ENCODE results near the gene TEX12.
A peak's percentile ranks its signal among the peaks of the same experiment; 100 is the strongest.
"Not testable (repeated sequence)": the region's sequence is repeated elsewhere in the genome, so short reads cannot be mapped to it uniquely, and the experiment has no call there.

Gene TEX12

DNA sequence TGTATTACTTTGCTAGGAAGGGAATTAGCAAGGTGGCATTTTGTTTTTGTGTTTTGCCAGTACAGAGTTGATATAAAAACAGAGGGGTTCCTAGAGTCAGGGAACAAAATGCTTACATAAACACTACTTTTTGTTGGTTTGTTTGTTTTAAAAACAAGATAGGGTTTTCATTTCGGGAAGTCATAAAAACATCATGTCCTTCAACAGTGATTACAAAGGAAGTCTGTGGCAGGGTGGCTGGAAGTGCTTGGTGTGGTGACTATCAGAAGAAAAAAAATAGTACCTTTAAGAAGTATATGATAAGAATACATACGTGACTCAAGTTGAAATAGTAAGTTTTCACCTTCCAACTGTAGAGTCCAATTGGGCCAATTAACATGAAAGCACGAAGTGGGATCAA lies 2.1 kb upstream of the TEX12 start:
- no peak for DNase-seq

DNA sequence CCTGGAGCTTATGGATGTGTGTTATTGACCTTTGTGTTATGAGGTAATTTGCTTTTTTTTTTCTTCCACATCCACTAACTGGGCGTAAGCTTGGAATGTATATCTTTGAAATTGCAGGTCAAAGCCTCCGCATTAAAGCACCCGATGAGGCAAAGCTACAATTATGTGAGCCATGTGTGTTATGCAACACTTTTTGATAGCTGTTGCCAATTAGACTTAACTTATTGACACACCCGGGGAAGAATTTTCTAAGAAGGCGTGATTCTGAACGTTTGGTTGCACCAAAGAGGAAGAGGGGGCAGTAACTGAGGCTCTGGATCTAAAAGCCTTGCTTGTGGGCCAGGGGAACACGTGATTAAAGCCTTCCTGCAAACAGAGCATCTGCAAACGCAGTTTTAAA lies 610 bp upstream of the TEX12 start:
- no peak for DNase-seq

- peak; percentile 48 for DNase-seq
Observed at GRCh38 chr11:112172362-112172994, 5.3 kb downstream of the TEX12 start.

DNA sequence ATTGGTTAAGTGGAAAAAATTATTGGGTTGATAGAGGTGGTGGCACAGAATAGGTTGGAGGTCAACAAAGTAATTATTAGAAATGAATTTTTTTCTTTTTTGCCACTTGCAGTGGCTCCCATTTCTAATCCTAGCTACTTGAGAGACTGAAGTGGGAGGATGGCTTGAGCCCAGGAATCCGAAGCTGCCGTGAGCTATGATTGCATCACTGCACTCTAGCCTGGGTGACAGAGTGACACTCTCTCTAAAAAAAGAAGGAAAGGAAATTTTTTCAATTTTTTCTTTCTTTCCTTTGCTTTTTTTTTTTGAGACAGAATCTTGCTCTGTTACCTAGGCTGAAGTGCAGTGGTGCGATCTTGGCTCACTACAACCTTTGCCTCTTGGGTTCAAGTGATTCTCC lies 6.0 kb downstream of the TEX12 start:
- DNase-seq: peak; percentile 32

- peak; percentile 82 for DNase-seq
Observed at GRCh38 chr11:112174789-112175598, 7.8 kb downstream of the TEX12 start, which contains the start of gene BCO2. BCO2 (plus strand) TSS chr11:112175512; CDS start chr11:112175602, 90 bp downstream.

DNA sequence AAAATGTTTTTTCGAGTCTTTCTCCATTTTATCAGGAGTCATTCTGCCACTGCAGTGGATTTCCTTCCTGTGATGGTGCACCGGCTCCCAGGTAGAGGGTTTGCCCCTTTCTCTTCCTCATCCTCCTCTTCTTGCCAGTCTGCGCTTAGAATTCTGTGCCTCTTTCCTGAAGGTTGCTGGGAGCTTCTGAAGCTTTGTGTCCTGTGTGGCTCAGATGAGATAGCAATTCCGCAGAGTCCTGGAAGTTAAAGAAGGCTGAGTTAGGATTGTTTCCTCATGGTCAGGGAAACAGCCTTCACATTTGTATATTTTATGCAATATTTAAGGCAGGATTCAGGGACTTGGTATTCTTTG lies 8.4 kb downstream of the TEX12 start:
- no peak for DNase-seq

DNA sequence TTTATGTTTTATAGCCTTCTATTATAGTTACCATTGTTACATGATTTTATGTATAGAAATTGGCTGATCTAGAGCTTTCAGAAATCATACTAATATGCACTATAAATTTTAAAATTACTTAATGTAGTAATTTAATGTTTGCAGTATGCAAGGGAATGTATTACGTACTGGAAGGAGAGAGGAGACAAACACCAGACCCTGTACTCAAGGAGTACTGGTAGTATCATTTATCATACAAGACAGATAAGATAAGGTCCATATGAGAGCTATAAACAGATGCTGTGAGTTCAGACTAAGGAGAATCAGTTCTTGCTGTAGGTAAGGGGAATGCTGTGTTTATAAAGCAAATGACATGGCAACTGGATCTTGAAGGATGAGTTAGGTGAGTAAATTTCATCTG lies 8.9 kb downstream of the TEX12 start:
- no peak for DNase-seq

DNA sequence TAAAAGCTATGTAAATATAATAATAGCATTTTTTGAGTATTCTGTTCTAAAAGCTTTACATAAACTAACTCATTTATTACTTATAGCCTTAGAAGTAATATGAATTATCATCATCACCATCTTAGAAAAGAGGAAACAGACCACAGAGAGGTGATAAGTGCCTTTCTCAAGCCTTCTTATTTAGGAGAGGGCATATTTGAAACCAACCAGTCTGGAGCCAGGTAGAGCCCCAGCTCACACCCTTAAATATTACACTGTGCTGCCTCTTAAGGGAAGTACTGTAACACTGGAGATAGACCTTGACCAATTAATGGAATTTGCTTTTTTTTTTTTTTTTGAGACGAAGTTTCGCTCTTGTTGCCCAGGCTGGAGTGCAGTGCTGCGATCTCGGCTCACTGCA lies 10.4 kb downstream of the TEX12 start:
- DNase-seq: no peak

DNA sequence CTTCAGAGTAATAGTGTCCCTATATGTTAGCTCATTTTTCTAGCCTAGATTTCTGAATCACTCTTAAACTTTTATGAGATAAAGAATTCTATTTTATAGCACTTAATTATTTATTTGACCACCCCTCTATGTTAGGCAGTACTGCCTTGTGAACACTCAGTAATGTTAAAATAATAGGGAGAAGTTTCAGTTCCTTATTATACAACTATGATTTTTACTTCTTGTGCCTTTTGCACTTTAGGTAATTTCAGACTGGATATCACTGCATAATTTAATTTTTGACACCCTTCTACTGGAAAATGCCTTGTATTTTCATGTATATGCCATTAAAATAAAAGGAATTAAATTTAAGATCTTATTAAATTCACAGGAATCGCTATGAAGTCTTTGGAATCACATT lies 11.3 kb downstream of the TEX12 start:
- DNase-seq: no peak

- no peak for DNase-seq
Observed at GRCh38 chr11:112178936-112179335, 11.8 kb downstream of the TEX12 start.

DNA sequence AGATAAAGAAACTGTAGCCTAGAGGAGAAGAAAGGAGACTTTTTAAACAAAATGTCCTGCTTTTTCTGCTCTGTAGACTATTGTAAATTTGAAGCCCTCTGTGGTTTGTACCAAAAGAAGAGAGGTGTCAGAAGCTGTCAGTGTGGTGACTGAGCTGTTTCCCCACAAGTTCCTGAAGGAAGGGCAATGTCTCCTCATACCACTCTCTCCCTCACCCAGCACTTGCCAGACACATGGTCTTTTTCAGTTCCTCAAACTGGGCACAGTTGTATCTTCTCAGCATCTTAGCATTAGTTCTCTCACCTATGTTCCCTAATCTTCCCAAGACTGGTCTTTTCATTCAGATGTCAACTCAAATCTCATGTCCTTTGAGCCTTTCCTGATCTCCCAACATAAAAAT lies 12.4 kb downstream of the TEX12 start:
- no peak for DNase-seq

DNA sequence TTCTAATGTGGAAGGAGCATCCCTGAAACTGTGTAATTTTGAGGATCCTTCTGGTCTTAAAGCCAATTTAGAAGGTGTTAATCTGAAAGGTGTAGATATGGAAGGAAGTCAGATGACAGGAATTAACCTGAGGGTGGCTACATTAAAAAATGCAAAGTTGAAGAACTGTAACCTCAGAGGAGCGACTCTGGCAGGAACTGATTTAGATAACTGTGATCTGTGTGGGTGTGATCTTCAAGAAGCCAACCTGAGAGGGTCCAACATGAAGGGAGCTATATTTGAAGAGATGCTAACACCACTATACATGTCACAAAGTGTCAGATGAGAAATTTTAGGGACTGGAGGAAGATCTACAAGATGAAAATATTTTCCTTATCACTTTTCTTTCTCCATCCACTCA lies 15.7 kb downstream of the TEX12 start:
- DNase-seq: no peak

- DNase-seq: no peak
Observed at GRCh38 chr11:112185883-112186282, 18.7 kb downstream of the TEX12 start.

DNA sequence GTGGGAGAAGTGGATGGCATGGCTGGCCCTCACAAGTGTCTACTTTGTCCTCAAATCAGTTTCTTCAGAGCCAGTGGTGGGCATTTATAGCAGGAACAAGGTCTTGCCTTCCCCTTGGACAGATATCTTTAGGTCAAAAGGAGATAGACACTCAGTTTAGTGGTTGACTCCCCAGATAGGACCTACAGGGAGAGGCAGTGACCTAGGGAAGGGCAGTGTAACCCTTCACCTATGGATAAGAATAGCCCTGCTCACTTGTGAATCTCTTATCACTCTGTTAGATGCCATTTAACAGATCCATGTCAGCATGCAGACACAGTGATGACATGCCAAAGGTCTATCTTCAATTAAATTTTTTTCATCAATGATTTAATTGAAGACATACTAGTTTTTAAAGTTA lies 19.1 kb downstream of the TEX12 start:
- no peak for DNase-seq

DNA sequence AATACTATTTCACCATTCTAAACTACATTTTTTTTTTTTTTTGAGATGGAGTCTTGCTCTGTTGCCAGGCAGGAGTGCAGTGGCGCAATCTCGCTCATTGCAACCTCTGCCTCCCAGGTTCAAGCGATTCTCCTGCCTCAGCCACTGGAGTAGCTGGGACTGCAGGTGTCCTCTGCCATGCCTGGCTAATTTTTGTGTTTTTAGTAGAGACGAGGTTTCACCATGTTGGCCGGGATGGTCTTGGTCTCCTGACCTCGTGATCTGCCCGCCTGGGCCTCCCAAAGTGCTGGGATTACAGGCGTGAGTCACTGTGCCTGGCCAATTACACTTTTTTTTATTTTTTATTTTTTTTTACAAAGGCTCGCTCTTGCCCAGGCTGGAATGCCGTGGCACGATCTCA lies 27.9 kb downstream of the TEX12 start:
- DNase-seq: not testable (repeated sequence)

DNA sequence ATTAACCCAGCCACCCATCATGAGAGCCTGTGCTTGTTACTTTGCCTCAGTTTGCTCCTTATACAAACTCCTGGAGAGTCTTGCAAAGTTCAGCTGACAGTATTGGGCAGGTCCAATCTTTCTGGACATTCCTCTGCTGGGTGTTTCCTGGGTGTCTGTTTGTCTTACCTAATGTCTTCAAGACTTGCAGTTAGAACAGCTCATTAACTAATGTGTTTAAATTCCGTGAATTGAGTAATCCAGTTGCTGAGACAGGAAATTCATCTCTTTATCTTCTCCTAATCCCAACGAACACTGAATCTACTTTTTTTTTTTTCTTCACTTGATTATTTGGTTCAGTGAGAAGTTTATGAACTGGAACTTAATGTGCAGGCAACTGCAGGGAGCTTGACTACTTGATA lies 28.8 kb downstream of the TEX12 start:
- DNase-seq: peak; percentile 11

DNA sequence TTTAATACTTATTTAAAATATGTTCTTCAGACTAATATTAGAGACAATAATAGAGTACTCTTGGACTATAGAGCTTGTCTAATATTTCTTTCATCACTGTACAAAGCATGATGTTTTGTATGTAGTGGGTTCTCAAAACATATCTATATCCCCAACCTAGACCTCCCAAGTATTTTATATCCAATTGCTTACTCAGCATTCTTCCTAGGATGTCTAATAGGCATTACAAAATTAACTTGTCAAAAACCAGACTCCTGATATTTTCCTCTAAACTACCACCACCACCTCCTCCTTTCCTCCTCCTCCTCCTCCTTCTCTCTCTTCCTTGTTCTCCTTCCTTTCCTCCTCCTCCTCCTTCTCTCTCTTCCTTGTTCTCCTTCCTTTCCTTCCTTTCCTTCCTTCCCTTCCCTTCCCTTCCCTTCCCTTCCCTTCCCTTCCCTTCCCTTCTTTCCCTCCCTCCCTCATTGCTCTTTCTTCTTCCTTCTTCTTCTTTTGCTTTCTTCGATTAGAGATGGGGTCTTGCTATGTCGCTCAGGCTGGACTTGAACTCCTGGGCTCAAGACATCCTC lies 29.4 kb downstream of the TEX12 start:
- DNase-seq: no peak

GRCh38 chr11:112199101-112199500 lies 31.9 kb downstream of the TEX12 start:
- not testable (repeated sequence) for DNase-seq

DNA sequence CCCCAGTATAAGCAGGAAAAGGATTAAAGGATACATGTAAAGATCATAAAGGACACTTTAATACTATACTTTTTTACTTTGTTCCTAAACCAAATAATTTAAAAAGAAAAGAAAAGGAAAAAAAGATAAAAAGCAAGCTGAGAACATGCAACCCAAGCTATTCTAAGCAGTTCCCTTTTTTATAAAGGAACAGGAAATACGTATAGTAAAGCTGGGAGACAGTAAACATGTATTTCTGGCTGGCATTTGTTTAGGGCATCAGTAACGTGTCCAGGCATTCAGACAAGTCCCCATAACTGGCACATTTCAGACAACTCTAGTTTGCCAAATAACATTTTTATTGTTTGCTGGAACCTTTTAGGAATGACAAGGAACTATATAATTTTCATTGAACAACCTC lies 33.1 kb downstream of the TEX12 start:
- DNase-seq: no peak

GRCh38 chr11:112206071-112206470 lies 38.9 kb downstream of the TEX12 start:
- no peak for DNase-seq

DNA sequence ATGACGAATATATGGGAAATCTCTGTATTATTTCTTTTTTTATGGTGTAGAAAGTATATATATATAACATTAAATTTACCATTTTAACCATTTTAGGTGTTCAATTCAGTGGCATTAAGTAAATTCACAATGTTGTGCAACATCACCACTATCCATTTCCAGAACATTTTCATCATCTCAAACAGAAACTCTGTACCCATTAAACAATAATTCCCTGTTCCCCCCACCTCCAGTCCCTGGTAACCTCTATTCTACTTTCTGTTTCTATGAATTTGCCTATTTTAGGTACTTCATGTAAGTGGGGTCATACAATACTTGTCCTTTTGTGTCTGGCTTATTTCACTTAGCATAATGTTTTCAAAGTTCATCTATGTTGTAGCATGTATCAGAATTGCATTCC lies 43.7 kb downstream of the TEX12 start:
- no peak for DNase-seq

- no peak for DNase-seq
Observed at GRCh38 chr11:112211536-112211935, 44.4 kb downstream of the TEX12 start.

- no peak for DNase-seq
Observed at GRCh38 chr11:112212290-112212689, 45.1 kb downstream of the TEX12 start.

- no peak for DNase-seq
Observed at GRCh38 chr11:112212710-112213109, 45.5 kb downstream of the TEX12 start.
